NOMO-1 treated with dmso at 0.1 percent for 144 hours (cell line): ENCODE results near the gene CALR3.
A peak's percentile ranks its signal among the peaks of the same experiment; 100 is the strongest.
"Not testable (repeated sequence)": the region's sequence is repeated elsewhere in the genome, so short reads cannot be mapped to it uniquely, and the experiment has no call there.

Source experiments
- DNase-seq: peaks from one replicate; lab custom pipeline; 2025; ENCODE audit not compliant: unreplicated experiment; lab: John Stamatoyannopoulos, UW

Gene CALR3

GRCh38 chr19:16495982-16496612 is at the start of gene CALR3, which contains the start of gene C19orf44:
TSS of gene CALR3 (minus strand) at chr19:16496167. CDS start at chr19:16496129, 38 bp downstream.
TSS of gene C19orf44 (plus strand) at chr19:16496394. CDS start at chr19:16500793, 4,399 bp downstream.
- DNase-seq, result peak; percentile 99

GRCh38 chr19:16544473-16545231 is 48.7 kb upstream of the CALR3 start:
- DNase-seq, result no peak

GRCh38 chr19:16543734-16544133 is 47.8 kb upstream of the CALR3 start:
- not testable (repeated sequence) for DNase-seq

- DNase-seq, result no peak
Observed at GRCh38 chr19:16542910-16543472, 47.0 kb upstream of the CALR3 start.

- DNase-seq, result peak; percentile 96
Observed at GRCh38 chr19:16542045-16542909, 46.3 kb upstream of the CALR3 start, which contains the start of gene CHERP. TSS of gene CHERP (minus strand) at chr19:16542437. CDS start at chr19:16542378, 59 bp downstream.

GRCh38 chr19:16541526-16542044 is 45.6 kb upstream of the CALR3 start:
- DNase-seq, result no peak

GRCh38 chr19:16540948-16541347 is 45.0 kb upstream of the CALR3 start:
- no peak for DNase-seq

GRCh38 chr19:16537111-16537510 is 41.1 kb upstream of the CALR3 start:
- DNase-seq, result no peak

GRCh38 chr19:16536130-16536529 is 40.2 kb upstream of the CALR3 start:
- DNase-seq, result no peak

GRCh38 chr19:16535381-16535780 is 39.4 kb upstream of the CALR3 start:
- DNase-seq, result no peak

- DNase-seq, result no peak
Observed at GRCh38 chr19:16532440-16533234, 36.7 kb upstream of the CALR3 start.

GRCh38 chr19:16531380-16531669 is 35.4 kb upstream of the CALR3 start:
- no peak for DNase-seq

GRCh38 chr19:16530540-16531379 is 34.8 kb upstream of the CALR3 start:
- no peak for DNase-seq

GRCh38 chr19:16529466-16530144 is 33.6 kb upstream of the CALR3 start:
- DNase-seq, result no peak

- DNase-seq, result no peak
Observed at GRCh38 chr19:16527971-16528521, 32.1 kb upstream of the CALR3 start.

GRCh38 chr19:16527334-16527935 is 31.5 kb upstream of the CALR3 start:
- no peak for DNase-seq

GRCh38 chr19:16525751-16526481 is 29.9 kb upstream of the CALR3 start:
- DNase-seq, result no peak
